ENCODE measurements around the gene RWDD4.

RWDD4 gene

DNA sequence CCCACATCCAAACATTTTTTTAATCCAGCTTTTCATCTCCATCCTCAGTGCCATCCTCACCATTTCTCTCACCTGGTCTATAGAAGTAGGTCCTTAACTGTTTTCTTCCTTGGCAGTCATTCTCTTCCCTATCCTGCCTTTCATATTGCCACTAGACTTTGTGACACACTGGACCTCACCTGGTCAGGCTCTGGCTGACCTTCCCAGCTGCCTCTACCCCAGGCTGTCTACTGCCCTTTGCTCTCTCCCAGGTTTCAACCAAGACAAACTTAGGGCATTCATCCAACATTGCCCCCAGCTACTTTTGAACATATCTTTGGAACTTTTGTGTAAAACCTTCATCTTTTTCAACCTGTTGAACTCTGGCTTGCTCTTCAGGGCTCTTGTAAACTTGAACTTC, 39.9 kb upstream of the RWDD4 start:
- ATAC-seq (ENCODE audit: insufficient read depth, low read depth) (no peak), DNase-seq (no peak)
- no peaks in the 10 kb centered on the region for H3K79me2 ChIP-seq (ENCODE audit: insufficient read depth, low read length)
- no peaks in the 10 kb centered on the region for H3K27me3 ChIP-seq (ENCODE audit: insufficient read depth, low read length, poor library complexity)
- H3K4me2 ChIP-seq (ENCODE audit: insufficient read depth, low read length), result no peak overlapping the region
- H4K20me1 ChIP-seq (ENCODE audit: insufficient read depth, low read length), result no peaks in the 10 kb centered on the region
- H3K9ac ChIP-seq (ENCODE audit: low read depth, low read length), result no peak overlapping the region
- TF ChIP-seq, protein P1, sequence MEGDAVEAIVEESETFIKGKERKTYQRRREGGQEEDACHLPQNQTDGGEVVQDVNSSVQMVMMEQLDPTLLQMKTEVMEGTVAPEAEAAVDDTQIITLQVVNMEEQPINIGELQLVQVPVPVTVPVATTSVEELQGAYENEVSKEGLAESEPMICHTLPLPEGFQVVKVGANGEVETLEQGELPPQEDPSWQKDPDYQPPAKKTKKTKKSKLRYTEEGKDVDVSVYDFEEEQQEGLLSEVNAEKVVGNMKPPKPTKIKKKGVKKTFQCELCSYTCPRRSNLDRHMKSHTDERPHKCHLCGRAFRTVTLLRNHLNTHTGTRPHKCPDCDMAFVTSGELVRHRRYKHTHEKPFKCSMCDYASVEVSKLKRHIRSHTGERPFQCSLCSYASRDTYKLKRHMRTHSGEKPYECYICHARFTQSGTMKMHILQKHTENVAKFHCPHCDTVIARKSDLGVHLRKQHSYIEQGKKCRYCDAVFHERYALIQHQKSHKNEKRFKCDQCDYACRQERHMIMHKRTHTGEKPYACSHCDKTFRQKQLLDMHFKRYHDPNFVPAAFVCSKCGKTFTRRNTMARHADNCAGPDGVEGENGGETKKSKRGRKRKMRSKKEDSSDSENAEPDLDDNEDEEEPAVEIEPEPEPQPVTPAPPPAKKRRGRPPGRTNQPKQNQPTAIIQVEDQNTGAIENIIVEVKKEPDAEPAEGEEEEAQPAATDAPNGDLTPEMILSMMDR (IDR thresholded peaks at IDR 0.05; ENCODE audit: borderline replicate concordance, extremely low read depth, low read length, poor library complexity, severe bottlenecking), result no peak
- no peak for TF ChIP-seq EZH2 (IDR thresholded peaks at IDR 0.05; ENCODE audit: borderline replicate concordance, low read depth, low read length, severe bottlenecking)
- no peak overlapping the region for H3K4me3 ChIP-seq (ENCODE audit: low read depth in 1 of 2, low read length in 2 of 2)
- no peak overlapping the region for H3K27ac ChIP-seq (ENCODE audit: low read length)
- no peak overlapping the region for H2AFZ ChIP-seq (ENCODE audit: low read depth, low read length)
- no peaks in the 10 kb centered on the region for H3K4me1 ChIP-seq (ENCODE audit: insufficient read depth, low read length)
- H3K36me3 ChIP-seq (ENCODE audit: insufficient read depth, low read length), result peaks cover 81% of the 10 kb centered on the region
- H3K9me3 ChIP-seq (ENCODE audit: insufficient read depth, low read length, severe bottlenecking), result no peaks in the 10 kb centered on the region

DNA sequence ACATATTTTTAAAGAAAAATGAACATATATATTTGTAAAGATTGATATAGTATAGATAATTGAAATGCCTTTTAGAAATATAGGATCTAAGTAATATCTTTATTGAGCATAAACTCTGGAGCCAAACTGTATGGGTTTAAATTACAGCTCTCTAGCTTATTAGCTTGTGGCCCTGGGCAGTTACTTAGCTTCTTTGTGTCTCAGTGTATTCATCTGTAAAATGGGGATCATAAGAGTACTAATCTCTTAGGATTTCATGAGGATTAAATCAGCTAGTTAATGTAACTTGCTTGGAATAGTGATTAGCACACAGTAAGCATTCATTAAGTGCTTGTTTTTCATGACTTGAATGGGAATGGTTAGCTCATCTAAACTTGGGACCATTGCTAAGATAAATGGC, 32.9 kb upstream of the RWDD4 start:
- H4K20me1 ChIP-seq (ENCODE audit: insufficient read depth, low read length), result no peaks in the 10 kb centered on the region
- H3K36me3 ChIP-seq (ENCODE audit: insufficient read depth, low read length), result peaks cover 77% of the 10 kb centered on the region
- DNase-seq (no peak), ATAC-seq (ENCODE audit: insufficient read depth, low read depth) (no peak)
- H2AFZ ChIP-seq (ENCODE audit: low read depth, low read length), result no peak overlapping the region
- H3K4me1 ChIP-seq (ENCODE audit: insufficient read depth, low read length), result no peaks in the 10 kb centered on the region
- H3K27me3 ChIP-seq (ENCODE audit: insufficient read depth, low read length, poor library complexity), result no peaks in the 10 kb centered on the region
- no peak overlapping the region for H3K4me2 ChIP-seq (ENCODE audit: insufficient read depth, low read length)
- TF ChIP-seq EZH2 (IDR thresholded peaks at IDR 0.05; ENCODE audit: borderline replicate concordance, low read depth, low read length, severe bottlenecking), result no peak
- TF ChIP-seq, protein P1 (IDR thresholded peaks at IDR 0.05; ENCODE audit: borderline replicate concordance, extremely low read depth, low read length, poor library complexity, severe bottlenecking), result no peak
- no peak overlapping the region for H3K9ac ChIP-seq (ENCODE audit: low read depth, low read length)
- no peaks in the 10 kb centered on the region for H3K9me3 ChIP-seq (ENCODE audit: insufficient read depth, low read length, severe bottlenecking)
- H3K4me3 ChIP-seq (ENCODE audit: low read depth in 1 of 2, low read length in 2 of 2), result no peak overlapping the region
- no peak overlapping the region for H3K27ac ChIP-seq (ENCODE audit: low read length)
- H3K79me2 ChIP-seq (ENCODE audit: insufficient read depth, low read length), result no peaks in the 10 kb centered on the region

DNA sequence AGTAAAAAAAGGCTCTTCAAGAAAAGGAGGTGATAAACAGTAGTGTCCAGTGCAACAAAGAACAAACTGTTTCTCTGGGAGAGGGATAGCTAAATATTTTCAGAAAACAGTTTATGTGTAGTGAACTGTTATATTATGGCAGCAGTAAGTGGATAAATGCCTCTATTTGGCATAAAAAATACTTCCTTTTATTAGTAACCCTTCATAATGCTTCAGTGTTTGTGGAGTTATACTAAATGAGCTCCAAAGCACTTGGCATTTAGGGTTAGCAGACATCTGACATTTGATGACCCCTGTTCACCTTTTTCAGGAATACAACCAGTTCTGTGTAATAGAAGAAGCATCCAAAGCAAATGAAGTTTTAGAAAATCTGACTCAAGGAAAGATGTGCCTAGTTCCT, 32.0 kb upstream of the RWDD4 start:
- DNase-seq, result no peak
- no peaks in the 10 kb centered on the region for H3K4me1 ChIP-seq (ENCODE audit: insufficient read depth, low read length)
- no peak for ATAC-seq (ENCODE audit: insufficient read depth, low read depth)
- no peaks in the 10 kb centered on the region for H4K20me1 ChIP-seq (ENCODE audit: insufficient read depth, low read length)
- peaks cover 74% of the 10 kb centered on the region for H3K36me3 ChIP-seq (ENCODE audit: insufficient read depth, low read length)
- H3K4me2 ChIP-seq (ENCODE audit: insufficient read depth, low read length), result no peak overlapping the region
- H3K27me3 ChIP-seq (ENCODE audit: insufficient read depth, low read length, poor library complexity), result no peaks in the 10 kb centered on the region
- H3K9ac ChIP-seq (ENCODE audit: low read depth, low read length), result no peak overlapping the region
- no peak for TF ChIP-seq EZH2 (IDR thresholded peaks at IDR 0.05; ENCODE audit: borderline replicate concordance, low read depth, low read length, severe bottlenecking)
- TF ChIP-seq, protein P1 (IDR thresholded peaks at IDR 0.05; ENCODE audit: borderline replicate concordance, extremely low read depth, low read length, poor library complexity, severe bottlenecking), result no peak
- H3K4me3 ChIP-seq (ENCODE audit: low read depth in 1 of 2, low read length in 2 of 2), result no peak overlapping the region
- no peaks in the 10 kb centered on the region for H3K9me3 ChIP-seq (ENCODE audit: insufficient read depth, low read length, severe bottlenecking)
- no peak overlapping the region for H3K27ac ChIP-seq (ENCODE audit: low read length)
- H3K79me2 ChIP-seq (ENCODE audit: insufficient read depth, low read length), result no peaks in the 10 kb centered on the region
- no peak overlapping the region for H2AFZ ChIP-seq (ENCODE audit: low read depth, low read length)

DNA sequence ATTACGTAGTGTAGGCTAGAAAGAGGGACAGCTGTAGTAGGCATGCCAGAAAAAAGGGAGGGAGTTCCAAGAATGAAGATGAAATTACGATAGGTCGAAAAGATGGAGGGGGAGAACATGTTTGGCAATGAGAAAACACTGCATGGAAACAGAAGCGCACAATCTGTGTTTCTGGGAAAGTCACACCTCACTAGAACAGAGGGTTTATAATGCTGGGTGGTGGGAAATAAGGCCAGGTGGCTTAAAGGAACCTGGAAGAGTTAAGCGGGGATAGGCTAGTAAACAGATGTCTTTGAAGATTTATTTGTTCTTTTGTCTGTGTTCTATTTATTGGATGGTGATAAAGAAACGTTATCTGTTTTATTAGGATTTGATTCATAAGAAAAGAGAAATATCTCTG, 29.2 kb upstream of the RWDD4 start:
- H3K9me3 ChIP-seq (ENCODE audit: insufficient read depth, low read length, severe bottlenecking), result no peaks in the 10 kb centered on the region
- TF ChIP-seq, protein P1 (IDR thresholded peaks at IDR 0.05; ENCODE audit: borderline replicate concordance, extremely low read depth, low read length, poor library complexity, severe bottlenecking), result no peak
- no peak for TF ChIP-seq EZH2 (IDR thresholded peaks at IDR 0.05; ENCODE audit: borderline replicate concordance, low read depth, low read length, severe bottlenecking)
- ATAC-seq (ENCODE audit: insufficient read depth, low read depth) (no peak), DNase-seq (no peak)
- H3K36me3 ChIP-seq (ENCODE audit: insufficient read depth, low read length), result peaks cover 77% of the 10 kb centered on the region
- H3K27ac ChIP-seq (ENCODE audit: low read length), result no peak overlapping the region
- no peaks in the 10 kb centered on the region for H3K27me3 ChIP-seq (ENCODE audit: insufficient read depth, low read length, poor library complexity)
- H3K4me2 ChIP-seq (ENCODE audit: insufficient read depth, low read length), result no peak overlapping the region
- H3K4me1 ChIP-seq (ENCODE audit: insufficient read depth, low read length), result no peaks in the 10 kb centered on the region
- H3K9ac ChIP-seq (ENCODE audit: low read depth, low read length), result no peak overlapping the region
- no peak overlapping the region for H3K4me3 ChIP-seq (ENCODE audit: low read depth in 1 of 2, low read length in 2 of 2)
- H3K79me2 ChIP-seq (ENCODE audit: insufficient read depth, low read length), result no peaks in the 10 kb centered on the region
- H4K20me1 ChIP-seq (ENCODE audit: insufficient read depth, low read length), result no peaks in the 10 kb centered on the region
- H2AFZ ChIP-seq (ENCODE audit: low read depth, low read length), result no peak overlapping the region

All from DND-41 (cell line).